HG03108 (cell line): ENCODE results near the gene FCER1A.
"Not testable (repeated sequence)": the region's sequence is repeated elsewhere in the genome, so short reads cannot be mapped to it uniquely, and the experiment has no call there.

Experiments
- ATAC-seq: cut with Tn5 transposase; IDR thresholded peaks from one replicate; pipeline ENCODE4 v1.9.1; 2021; ENCODE audit warnings: moderate library complexity; ENCODE audit not compliant: unreplicated experiment

Gene FCER1A

DNA sequence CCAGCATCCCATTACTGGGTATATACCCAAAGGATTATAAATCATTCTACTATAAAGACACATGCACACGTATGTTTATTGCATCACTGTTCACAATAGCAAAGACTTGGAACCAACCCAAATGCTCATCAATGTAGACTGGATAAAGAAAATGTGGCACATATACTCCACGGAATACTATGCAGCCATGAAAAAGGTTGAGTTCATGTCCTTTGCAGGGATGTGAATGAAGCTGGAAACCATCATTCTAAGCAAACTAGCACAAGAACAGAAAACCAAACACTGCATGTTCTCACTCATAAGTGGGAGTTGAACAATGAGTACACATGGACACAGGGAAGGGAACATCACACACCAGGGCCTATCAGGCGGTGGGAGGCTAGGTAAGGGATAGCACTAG, 47.2 kb downstream of the FCER1A start:
- not testable (repeated sequence) for ATAC-seq

DNA sequence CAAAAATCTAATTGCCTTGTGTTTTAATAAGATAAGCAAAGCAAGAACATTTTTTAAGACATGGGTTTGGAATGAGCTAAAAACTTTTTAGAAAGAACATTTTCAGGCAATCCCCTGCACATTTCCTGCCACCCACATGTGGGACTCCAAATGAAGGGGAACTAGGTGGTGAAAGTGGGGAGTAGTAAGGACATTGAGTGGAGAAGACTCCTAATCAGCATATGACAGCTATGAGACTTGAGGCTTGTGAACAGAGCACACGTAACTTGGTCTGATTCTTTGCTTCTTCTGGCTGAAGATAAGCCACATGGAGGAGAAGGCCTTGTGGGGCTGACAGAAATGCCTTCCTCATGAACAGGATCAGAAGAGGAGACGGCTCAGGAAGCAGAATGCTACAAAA, 50.3 kb downstream of the FCER1A start:
- ATAC-seq = no peak
